NCI-H2107 treated with DMSO at 0.1 percent for 48 hours (cell line): ENCODE results near the gene EPN1.

Source experiments
- DNase-seq: peaks from one replicate; lab custom pipeline; 2025; ENCODE audit not compliant: unreplicated experiment; lab: John Stamatoyannopoulos, UW

EPN1 gene

DNA sequence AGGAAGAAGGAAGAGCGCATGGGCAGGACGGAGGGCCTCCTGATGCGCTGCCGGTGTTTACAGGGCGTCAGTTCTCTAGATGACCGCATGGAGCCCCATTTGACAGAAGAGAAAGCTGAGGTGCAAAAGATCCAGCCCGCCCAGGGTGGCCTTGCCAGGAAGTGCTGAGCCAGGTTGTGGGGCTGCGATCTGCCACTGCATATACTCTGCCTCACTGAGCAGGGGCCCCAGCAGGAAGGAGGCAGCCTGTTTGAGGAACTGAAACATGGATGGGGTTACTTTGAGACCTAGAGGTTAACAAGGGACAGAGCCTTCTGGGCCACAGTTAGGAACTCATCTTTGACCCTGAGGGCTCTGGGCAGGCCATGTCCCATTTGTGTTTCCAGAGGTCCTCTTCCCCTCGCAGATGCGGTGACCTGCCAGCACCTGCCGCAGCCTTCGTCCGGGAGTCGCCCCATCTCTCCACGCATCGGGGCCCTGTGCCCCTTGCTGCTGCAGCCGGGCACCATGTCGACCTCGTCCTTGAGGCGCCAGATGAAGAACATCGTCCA lies 3.2 kb downstream of the EPN1 start:
- no peak for DNase-seq

- no peak for DNase-seq
These were observed 4.6 kb downstream of the EPN1 start for GRCh38 chr19:55679343-55680257.

DNA sequence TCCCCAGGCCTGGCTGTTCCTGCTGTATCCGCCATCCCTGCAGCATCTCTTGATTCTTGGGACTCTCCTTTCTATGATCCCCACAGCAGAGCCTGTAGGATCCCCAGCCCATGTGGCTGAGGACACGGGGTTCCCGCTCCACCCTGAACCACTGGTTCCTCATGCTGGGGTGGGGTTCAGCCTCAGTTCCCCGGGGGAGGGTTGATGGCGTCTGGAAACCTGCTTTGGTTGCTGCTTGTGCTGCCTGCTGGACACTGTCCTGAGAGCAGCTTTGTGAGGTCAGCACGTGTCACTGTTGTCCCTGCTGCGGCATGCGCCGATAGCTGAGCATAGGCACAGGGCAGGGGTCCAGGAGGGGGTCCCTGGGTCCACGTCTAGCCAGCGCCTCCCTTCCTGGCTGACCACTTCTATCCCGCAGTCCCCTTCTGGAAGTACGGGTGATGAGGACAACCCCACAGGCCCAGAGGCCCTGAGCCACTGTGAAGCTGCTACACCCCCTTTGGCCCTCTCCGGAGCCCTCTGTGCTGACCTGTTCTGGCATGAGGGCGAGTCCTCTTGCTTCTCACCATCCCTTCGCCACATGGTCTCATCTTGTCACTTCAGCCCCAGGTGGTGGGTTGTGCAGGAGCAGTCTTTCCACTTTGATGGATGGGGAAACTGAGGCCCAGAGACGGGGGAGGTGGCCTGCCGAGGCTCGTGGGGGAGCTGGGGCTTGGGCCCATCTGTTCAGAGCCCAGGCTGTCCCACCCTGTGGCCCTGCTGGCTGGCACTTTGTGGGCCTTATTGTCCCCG lies 5.5 kb downstream of the EPN1 start:
- no peak for DNase-seq

DNA sequence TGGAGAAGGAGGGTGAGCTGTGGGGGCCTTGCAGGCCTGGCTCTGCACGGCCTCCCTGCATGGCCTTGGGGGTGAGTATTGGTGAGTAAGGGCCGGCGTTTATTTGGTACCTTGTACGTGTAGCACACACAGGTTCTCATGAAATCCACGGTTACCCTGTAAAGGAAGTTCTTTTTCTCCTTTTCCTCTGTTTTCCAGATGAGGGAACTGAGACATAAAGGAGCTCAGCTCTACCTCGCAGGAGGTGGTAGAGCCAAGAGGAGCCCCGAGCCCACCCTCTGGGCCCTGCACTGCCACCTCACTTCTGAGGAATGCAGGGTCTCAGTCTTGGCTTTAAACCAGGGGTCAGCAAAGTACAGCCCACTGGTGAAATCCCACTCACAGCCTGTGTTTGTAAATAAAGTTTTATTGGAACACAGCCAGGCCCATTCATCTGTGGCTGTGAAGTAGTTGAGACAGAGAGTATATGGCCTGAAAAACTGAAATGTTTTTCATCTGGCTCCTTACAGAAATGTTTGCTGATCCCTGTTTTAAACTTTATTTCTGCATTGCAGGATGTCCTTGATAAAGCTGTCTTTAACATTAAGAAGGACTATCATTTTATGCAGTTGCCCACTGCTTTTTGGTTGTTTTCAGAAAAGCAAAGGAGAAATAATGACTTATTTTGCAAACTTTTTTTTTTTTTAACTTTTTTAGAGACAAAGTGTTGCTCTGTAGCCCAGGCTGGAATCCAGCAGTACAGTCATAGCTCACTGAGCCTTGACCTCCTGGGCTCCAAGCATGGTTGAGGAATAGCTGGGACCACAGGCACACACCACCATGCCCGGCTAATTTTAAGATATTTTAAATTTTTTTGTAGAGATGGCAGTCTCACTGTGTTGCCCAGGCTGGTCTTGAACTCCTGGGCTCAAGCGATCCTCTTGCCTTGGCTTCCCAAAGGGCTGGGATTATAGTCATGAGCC lies 6.4 kb downstream of the EPN1 start:
- DNase-seq: no peak

GRCh38 chr19:55683449-55684261 lies 8.6 kb downstream of the EPN1 start:
- no peak for DNase-seq

GRCh38 chr19:55684946-55685681 lies 10.1 kb downstream of the EPN1 start:
- no peak for DNase-seq

DNA sequence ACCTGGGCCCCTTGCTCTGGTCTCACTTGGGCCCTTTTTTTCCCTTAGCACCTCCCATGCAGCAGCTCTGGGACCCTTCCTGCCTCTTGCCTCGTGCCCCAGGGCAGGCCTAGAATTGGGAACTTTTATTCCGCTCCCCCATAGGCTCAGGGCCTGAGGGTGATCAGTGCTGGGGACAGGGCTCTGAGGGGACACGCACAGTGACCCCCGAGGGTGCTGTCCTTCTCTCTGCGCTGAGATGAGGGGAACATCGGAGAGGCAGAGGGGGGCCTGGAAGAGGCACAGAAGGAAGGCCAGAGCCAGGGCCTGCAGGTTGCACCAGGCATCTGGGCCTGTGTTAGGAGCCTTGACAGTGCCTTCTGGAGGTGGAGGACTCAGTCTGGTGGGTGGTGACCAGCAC lies 10.8 kb downstream of the EPN1 start:
- DNase-seq: no peak

GRCh38 chr19:55686311-55687050 lies 11.5 kb downstream of the EPN1 start:
- DNase-seq: no peak

- DNase-seq: no peak
These were observed 12.5 kb downstream of the EPN1 start for GRCh38 chr19:55687281-55688201.

DNA sequence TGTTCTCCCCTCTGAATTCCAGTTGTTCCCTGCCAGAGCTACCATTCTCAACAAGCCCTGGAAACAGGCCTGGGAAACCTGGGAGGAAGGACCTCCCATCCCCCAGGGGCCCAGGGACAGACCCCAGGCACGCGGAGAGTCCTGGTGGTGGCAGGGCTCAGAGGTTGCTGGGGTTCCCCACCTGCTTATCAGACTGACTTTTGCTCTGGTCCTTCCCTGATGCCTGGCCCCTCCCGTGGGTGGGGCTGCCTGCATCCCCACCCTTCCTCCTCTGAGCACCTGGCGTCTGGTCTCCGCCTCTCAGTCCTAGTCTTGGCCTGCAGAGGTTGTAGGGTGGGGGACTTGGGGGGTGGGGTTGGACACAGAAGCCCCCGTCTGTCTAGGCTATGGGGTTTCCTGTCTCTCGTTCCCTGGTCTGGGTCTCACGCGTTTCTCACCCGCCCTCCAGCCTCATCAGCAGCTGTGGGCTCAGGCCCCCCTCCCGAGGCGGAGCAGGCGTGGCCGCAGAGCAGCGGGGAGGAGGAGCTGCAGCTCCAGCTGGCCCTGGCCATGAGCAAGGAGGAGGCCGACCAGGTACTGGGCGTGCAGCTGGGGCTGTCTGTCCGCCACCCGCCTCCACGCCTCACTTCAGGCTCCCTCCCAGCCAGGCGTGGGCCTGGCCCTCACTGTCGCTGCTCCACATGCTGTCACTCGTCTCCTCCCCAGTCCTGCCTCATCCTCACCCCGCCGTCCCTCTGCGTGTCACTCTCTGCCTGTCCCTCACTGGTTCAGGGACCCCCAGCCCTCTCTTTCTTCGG lies 13.6 kb downstream of the EPN1 start:
- DNase-seq: peak; percentile 53

DNA sequence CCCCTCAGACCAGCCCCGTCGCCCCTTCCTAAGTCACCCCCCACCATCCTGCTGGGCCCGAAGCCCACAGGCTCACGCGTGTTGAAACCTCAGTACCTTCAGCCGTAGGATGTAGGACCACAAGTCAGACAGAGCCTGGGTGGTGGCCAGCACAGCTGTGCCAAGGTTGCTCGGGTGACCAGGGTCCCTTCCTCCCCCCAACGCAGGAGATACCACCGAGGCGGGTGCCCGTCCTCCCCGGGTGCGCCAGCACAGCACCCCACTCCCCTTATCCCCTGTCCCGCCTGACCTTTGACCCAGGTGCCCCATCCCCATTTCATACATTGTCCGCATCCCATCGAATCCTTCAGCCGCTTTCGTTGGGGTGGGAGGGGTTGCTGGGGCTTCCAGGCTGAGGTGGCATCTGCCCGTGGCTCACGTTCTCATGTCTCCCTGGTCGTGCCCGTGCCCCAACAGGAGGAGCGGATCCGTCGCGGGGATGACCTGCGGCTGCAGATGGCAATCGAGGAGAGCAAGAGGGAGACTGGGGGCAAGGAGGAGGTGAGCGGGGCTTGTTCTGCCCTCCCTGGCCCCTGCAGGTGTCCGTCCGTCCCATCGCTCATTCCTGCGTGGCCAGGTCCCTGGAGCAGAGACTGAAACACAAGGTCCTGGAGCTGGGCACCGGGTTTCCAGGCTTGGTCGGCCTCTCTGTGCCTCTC lies 14.5 kb downstream of the EPN1 start:
- no peak for DNase-seq

DNA sequence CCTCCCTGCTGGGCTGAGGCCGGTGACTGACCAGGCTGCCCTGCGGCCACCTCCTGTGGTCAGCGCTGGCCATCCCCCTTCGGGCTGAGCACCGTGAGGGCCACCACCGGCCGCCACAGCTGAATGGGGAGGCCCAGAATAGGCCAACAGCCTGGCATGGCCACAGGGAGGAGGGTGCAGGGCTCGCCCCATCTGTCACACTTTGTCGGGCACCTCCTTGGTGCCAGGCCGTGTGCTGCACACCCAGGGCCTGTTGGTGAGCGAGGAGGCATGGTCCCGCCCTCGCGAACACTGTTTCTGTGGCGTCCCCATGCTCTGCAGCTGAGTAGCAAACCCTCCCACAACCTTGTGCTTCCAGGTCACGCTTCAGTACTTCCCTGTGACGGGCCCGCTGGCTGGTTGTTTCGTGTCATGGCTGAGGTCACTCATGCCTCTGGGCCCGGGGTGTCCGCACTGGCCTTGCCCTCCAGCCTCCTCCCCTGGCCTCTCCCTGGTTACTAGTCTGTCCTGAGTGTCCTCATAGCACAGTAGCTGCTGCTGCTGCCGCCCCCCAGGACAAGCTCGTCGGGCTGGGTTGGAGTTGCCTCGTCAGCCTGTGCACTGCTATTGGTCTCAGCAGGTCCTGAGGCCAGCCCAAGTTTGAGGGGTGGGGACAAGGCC lies 15.2 kb downstream of the EPN1 start:
- DNase-seq: no peak

GRCh38 chr19:55690769-55691545 lies 15.9 kb downstream of the EPN1 start:
- DNase-seq: no peak

DNA sequence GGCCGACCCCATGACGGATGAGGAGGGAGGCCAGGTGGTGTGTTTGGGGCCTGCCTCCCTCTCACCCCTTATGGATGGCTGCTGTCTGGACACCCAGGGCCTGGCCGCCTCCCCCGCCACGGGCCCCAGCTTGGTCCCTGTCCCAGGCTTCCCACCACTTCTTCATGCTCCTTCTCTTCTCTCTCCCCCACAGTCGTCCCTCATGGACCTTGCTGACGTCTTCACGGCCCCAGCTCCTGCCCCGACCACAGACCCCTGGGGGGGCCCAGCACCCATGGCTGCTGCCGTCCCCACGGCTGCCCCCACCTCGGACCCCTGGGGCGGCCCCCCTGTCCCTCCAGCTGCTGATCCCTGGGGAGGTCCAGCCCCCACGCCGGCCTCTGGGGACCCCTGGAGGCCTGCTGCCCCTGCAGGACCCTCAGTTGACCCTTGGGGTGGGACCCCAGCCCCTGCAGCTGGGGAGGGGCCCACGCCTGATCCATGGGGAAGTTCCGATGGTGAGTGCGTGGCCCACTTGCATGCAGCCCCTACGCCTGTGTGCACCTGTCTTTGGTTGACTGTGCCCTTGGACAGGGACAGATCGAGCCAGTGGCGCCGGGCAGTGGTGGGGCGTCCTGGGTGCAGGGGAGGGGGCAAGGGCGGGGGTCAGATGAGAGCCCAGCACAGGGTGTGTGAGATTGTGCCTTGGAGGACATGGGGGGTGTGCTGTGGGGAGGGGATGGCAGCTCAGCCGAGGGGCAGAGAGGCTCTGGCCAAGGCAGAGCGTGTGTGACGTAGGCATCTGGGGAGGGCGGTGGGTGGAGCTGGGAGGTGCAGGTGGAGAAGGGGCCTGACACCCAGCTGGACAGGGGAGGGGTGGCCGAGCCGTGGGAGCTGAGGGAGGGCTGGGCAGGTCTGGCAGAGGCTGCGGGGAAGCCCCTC lies 16.8 kb downstream of the EPN1 start:
- no peak for DNase-seq
